ENCODE measurements around the gene RSPO3. TPM values are rescaled to one million over a fixed set of nuclear protein-coding genes. Genes with fewer than 3 reads are reported as not detected.

The RSPO3 gene
- total RNA-seq, 1 experiment from 2014 or later = 0.11 TPM

DNA sequence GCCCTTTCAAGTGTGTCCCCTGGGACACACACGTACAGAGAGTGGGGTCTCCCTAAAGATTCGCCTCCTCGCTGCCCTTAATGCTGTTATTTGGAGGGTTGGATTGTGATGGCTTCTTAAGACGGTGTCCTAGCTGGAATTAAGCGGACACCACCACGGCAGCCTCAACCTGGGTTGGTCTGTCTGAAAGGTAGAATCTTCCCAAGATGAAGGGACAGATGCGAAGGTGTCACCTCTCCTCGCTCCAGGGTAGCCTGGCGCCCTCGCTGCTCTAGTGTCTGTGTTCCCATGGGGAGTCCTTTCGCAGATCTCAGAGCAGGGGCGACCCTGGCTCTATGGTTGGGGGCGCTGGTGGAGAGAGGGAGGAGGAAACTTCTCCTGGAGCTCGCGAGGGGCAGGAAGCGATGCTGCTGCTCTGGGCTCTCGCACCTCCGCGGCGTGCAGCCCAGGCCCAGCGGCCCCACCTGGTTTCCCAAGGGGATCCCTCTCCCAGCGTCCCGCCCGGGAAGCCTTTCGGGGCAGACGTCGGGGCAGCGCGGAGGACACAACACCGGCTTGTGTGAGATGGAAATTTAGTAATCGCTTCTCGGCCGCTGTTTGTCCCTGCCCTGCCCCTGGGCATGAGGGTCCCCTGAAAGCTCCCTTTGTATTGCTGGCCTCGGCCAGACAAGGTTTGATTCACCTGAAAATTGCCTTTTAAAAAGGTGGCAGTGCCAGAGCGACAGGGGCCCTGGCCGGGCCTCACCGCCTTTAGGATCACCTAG, 1.7 kb downstream of the RSPO3 start:
- Mint-ChIP-seq H3K4me3 (ENCODE audit: unreplicated experiment) (no peak overlapping the region), H3K27ac (ENCODE audit: unreplicated experiment) (no peak overlapping the region), H3K4me1 (ENCODE audit: low read depth, unreplicated experiment) (peaks cover 19% of the 10 kb centered on the region), H3K27me3 (ENCODE audit: insufficient read depth, unreplicated experiment) (no peaks in the 10 kb centered on the region), H3K36me3 (ENCODE audit: insufficient read depth, unreplicated experiment) (no peaks in the 10 kb centered on the region), H3K9me3 (ENCODE audit: unreplicated experiment) (peaks cover 10% of the 10 kb centered on the region)
- TF ChIP-seq, protein P1, sequence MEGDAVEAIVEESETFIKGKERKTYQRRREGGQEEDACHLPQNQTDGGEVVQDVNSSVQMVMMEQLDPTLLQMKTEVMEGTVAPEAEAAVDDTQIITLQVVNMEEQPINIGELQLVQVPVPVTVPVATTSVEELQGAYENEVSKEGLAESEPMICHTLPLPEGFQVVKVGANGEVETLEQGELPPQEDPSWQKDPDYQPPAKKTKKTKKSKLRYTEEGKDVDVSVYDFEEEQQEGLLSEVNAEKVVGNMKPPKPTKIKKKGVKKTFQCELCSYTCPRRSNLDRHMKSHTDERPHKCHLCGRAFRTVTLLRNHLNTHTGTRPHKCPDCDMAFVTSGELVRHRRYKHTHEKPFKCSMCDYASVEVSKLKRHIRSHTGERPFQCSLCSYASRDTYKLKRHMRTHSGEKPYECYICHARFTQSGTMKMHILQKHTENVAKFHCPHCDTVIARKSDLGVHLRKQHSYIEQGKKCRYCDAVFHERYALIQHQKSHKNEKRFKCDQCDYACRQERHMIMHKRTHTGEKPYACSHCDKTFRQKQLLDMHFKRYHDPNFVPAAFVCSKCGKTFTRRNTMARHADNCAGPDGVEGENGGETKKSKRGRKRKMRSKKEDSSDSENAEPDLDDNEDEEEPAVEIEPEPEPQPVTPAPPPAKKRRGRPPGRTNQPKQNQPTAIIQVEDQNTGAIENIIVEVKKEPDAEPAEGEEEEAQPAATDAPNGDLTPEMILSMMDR (IDR thresholded peaks at IDR 0.05; ENCODE audit: insufficient read depth in 1 of 2, low read depth in 1 of 2, low read length in 1 of 2, severe bottlenecking in 1 of 2, unreplicated experiment in 1 of 2) = no peak
- H3K4me1 ChIP-seq = 0 out of 2 replicates have a peak, but pooled peaks cover 10% of the 10 kb centered on the region
- H3K27me3 ChIP-seq (replicated peaks; ENCODE audit: control insufficient read depth, insufficient read depth, low read length) = no peaks in the 10 kb centered on the region
- no peaks in the 10 kb centered on the region for H3K9me3 ChIP-seq
- CTCF ChIA-PET = no interaction called here
- H3K36me3 ChIP-seq (ENCODE audit: control insufficient read depth, insufficient read depth, low read length) = no peaks in the 10 kb centered on the region
- POLR2A ChIA-PET = no interaction called here
- no peak overlapping the region for H3K4me3 ChIP-seq (ENCODE audit: low read depth, low read length)
- intact Hi-C loops (cut with micrococcal nuclease; ENCODE audit: unreplicated experiment) = loop anchor here (2.0 to 10.0 kb wide), 4 partner anchors 463 to 1087 kb away; partner anchors contain the start of gene CENPW
- DNase-seq = no peak
- no TSS peak for BruUV-seq (replicated peaks)

GRCh38 chr6:127120787-127121636, 2.5 kb downstream of the RSPO3 start:
- Mint-ChIP-seq H3K4me3 (ENCODE audit: unreplicated experiment) (no peak overlapping the region), H3K27me3 (ENCODE audit: insufficient read depth, unreplicated experiment) (no peaks in the 10 kb centered on the region), H3K36me3 (ENCODE audit: insufficient read depth, unreplicated experiment) (no peaks in the 10 kb centered on the region), H3K9me3 (ENCODE audit: unreplicated experiment) (peaks cover 10% of the 10 kb centered on the region), H3K27ac (ENCODE audit: unreplicated experiment) (peak overlapping the region; percentile 22), H3K4me1 (ENCODE audit: low read depth, unreplicated experiment) (peaks cover 14% of the 10 kb centered on the region)
- BruUV-seq (replicated peaks) = no TSS peak
- Histone ChIP-seq H3K4me3 (ENCODE audit: low read depth, low read length) (no peak overlapping the region), H3K36me3 (ENCODE audit: control insufficient read depth, insufficient read depth, low read length) (no peaks in the 10 kb centered on the region), H3K27me3 (replicated peaks; ENCODE audit: control insufficient read depth, insufficient read depth, low read length) (no peaks in the 10 kb centered on the region), H3K4me1 (0 out of 2 replicates have a peak, but pooled peaks cover 2% of the 10 kb centered on the region), H3K9me3 (no peaks in the 10 kb centered on the region)
- POLR2A ChIA-PET = no interaction called here
- peak; percentile 81 to 87 for DNase-seq
- intact Hi-C loops (cut with micrococcal nuclease; ENCODE audit: unreplicated experiment) = loop anchor here (1.0 to 10.0 kb wide), 10 partner anchors 317 to 1126 kb away; partner anchors contain the start of gene CENPW
- TF ChIP-seq, protein P1 (IDR thresholded peaks at IDR 0.05; ENCODE audit: insufficient read depth in 1 of 2, low read depth in 1 of 2, low read length in 1 of 2, severe bottlenecking in 1 of 2, unreplicated experiment in 1 of 2) = peak; percentile 83 to 88
- CTCF ChIA-PET = no interaction called here

- peaks cover 10% of the 10 kb centered on the region for H3K9me3 Mint-ChIP-seq (ENCODE audit: unreplicated experiment)
- H3K4me3 ChIP-seq (ENCODE audit: low read depth, low read length) = no peak overlapping the region
- peaks cover 8% of the 10 kb centered on the region for H3K4me1 Mint-ChIP-seq (ENCODE audit: low read depth, unreplicated experiment)
- H3K36me3 ChIP-seq (ENCODE audit: control insufficient read depth, insufficient read depth, low read length) = no peaks in the 10 kb centered on the region
- BruUV-seq (replicated peaks) = no TSS peak
- ChIA-PET POLR2A (no interaction called here), CTCF (no interaction called here)
- no peaks in the 10 kb centered on the region for H3K4me1 ChIP-seq
- no peaks in the 10 kb centered on the region for H3K36me3 Mint-ChIP-seq (ENCODE audit: insufficient read depth, unreplicated experiment)
- TF ChIP-seq, protein P1 (IDR thresholded peaks at IDR 0.05; ENCODE audit: insufficient read depth in 1 of 2, low read depth in 1 of 2, low read length in 1 of 2, severe bottlenecking in 1 of 2, unreplicated experiment in 1 of 2) = no peak
- no peaks in the 10 kb centered on the region for H3K9me3 ChIP-seq
- H3K4me3 Mint-ChIP-seq (ENCODE audit: unreplicated experiment) = no peak overlapping the region
- no peak for DNase-seq
- H3K27ac Mint-ChIP-seq (ENCODE audit: unreplicated experiment) = peak overlapping the region; percentile 22
- intact Hi-C loops (cut with micrococcal nuclease; ENCODE audit: unreplicated experiment) = loop anchor here (1.0 to 10.0 kb wide), 10 partner anchors 317 to 1126 kb away; partner anchors contain the start of gene CENPW
- no peaks in the 10 kb centered on the region for H3K27me3 ChIP-seq (replicated peaks; ENCODE audit: control insufficient read depth, insufficient read depth, low read length)
- no peaks in the 10 kb centered on the region for H3K27me3 Mint-ChIP-seq (ENCODE audit: insufficient read depth, unreplicated experiment)
Observed at GRCh38 chr6:127121637-127121960, 3.1 kb downstream of the RSPO3 start.
